AG04450 (cell line): ENCODE results near the gene CEP128. TPM values are rescaled to one million over a fixed set of nuclear protein-coding genes. Genes with fewer than 3 reads are reported as not detected.

ENCODE experiments used
- CTCF ChIA-PET: fragments of 300-600, 350-600 bp; formaldehyde crosslinking; extraction: SDS; loops from one replicate; lab custom pipeline; 2022; ENCODE audit warnings: antibody characterized with exemption, inconsistent platforms; lab: Charles Lee
- POLR2A ChIA-PET: fragments of 350-600 bp; formaldehyde crosslinking; extraction: SDS; loops from one replicate; lab custom pipeline; 2021; ENCODE audit warnings: antibody characterized with exemption, inconsistent platforms; lab: Yijun Ruan, JAX
- DNase-seq: peaks from one replicate; pipeline ENCODE4 v3.0.0-alpha.2; 2011; ENCODE audit warnings: low read depth, low spot score
- H3K27ac ChIP-seq: one replicate; pipeline ENCODE4 v1.5.1; 2012; ENCODE audit warnings: low read depth, low read length, control low read depth
- H3K27me3 ChIP-seq: one replicate; pipeline ENCODE4 v1.6.0; 2012; ENCODE audit warnings: low read length; ENCODE audit not compliant: control insufficient read depth, insufficient read depth
- H3K4me3 ChIP-seq: 2 replicates; pipeline ENCODE4 v1.5.1; 2011; ENCODE audit warnings: mild to moderate bottlenecking, low read depth, low read length, control low read depth
- H3K9me3 ChIP-seq: 2 replicates; pipeline ENCODE4 v1.5.1; 2012; ENCODE audit warnings: low read length; ENCODE audit not compliant: control insufficient read depth, insufficient read depth
- CTCF ChIP-seq: IDR thresholded peaks from 2 replicates; pipeline ENCODE4 v1.5.1; 2011; ENCODE audit warnings: low read depth, low read length, control low read depth, inconsistent platforms
- polyA plus RNA-seq: library from polyadenylated mRNA; depleted of rRNA; stranded (reverse); fragments of >200 nt; gene quantifications from 2 replicates; pipeline ENCODE4 v1.2.3, GENCODE V29; 2011

The CEP128 gene
- polyA plus RNA-seq, 1 experiment = 1.8 TPM

DNA sequence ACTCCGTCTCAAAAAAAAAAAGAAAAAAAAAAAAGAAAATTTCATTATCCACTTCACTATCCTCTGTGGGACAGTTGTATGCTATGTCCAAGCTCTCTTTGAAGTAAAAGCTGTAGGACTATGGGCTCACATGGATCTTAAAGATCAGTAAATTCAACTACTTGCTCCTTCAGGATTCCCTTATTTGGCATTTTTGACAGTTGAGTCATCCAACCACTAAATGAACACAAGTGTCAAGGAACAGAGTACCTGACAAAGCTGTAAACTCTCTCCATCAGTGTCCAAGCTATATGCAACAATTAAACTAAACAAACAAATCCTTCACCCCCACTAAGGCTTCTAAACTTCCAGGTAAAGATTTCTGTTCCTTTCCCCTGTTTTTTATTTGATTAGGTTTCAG is 177.0 kb downstream of the CEP128 start:
- ChIA-PET POLR2A (no interaction called here), CTCF (no interaction called here)
- Histone ChIP-seq H3K4me3 (no peak overlapping the region), H3K27ac (no peak overlapping the region), H3K9me3 (no peaks in the 10 kb centered on the region), H3K27me3 (no peaks in the 10 kb centered on the region)
- no peak for TF ChIP-seq CTCF
- DNase-seq = no peak

GRCh38 chr14:80762641-80763228 is 178.8 kb downstream of the CEP128 start:
- DNase-seq = no peak
- ChIA-PET CTCF (no interaction called here), POLR2A (no interaction called here)
- H3K27ac ChIP-seq = no peak overlapping the region
- no peak for TF ChIP-seq CTCF
- H3K9me3 ChIP-seq = no peaks in the 10 kb centered on the region
- H3K27me3 ChIP-seq = no peaks in the 10 kb centered on the region
- H3K4me3 ChIP-seq = no peak overlapping the region

GRCh38 chr14:80754696-80755095 is 186.8 kb downstream of the CEP128 start:
- ChIA-PET POLR2A (no interaction called here), CTCF (no interaction called here)
- Histone ChIP-seq H3K9me3 (no peaks in the 10 kb centered on the region), H3K27me3 (no peaks in the 10 kb centered on the region), H3K4me3 (no peak overlapping the region), H3K27ac (no peak overlapping the region)
- no peak for TF ChIP-seq CTCF
- DNase-seq = no peak

DNA sequence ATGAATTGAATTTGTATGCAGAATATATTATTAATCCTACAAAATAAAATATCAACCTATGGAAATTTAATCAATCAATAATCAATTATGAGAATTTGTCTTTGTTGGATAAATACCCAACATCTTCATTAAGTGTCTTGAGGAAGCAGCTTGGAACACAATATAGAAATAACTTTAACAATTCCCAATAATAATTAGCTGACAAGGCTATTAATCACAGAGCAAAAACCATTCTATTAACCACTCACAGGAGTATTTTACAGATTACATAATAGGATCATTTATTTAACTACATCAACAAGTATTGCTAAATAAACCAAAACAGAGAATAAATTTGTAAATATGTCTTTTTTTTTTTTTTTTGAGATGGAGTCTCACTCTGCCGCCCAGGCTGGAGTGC is 190.3 kb downstream of the CEP128 start:
- H3K9me3 ChIP-seq = no peaks in the 10 kb centered on the region
- CTCF ChIA-PET = no interaction called here
- no peaks in the 10 kb centered on the region for H3K27me3 ChIP-seq
- no peak for DNase-seq
- no peak overlapping the region for H3K27ac ChIP-seq
- no peak for TF ChIP-seq CTCF
- H3K4me3 ChIP-seq = no peak overlapping the region
- POLR2A ChIA-PET = no interaction called here

- no peak overlapping the region for H3K4me3 ChIP-seq
- ChIA-PET POLR2A (no interaction called here), CTCF (no interaction called here)
- no peak overlapping the region for H3K27ac ChIP-seq
- no peak for TF ChIP-seq CTCF
- no peak for DNase-seq
- H3K9me3 ChIP-seq = no peaks in the 10 kb centered on the region
- H3K27me3 ChIP-seq = no peaks in the 10 kb centered on the region
These were observed 215.3 kb downstream of the CEP128 start for GRCh38 chr14:80726211-80726610.
